ENCODE measurements around the gene HERC3.

Gene HERC3

GRCh38 chr4:88732714-88733368, 140.6 kb downstream of the HERC3 start:
- no peaks in the 10 kb centered on the region for H3K9me3 ChIP-seq (ENCODE audit: control insufficient read depth, low read length)
- H3K4me1 ChIP-seq (ENCODE audit: control insufficient read depth, insufficient read depth, low read length, poor library complexity, severe bottlenecking) = no peaks in the 10 kb centered on the region
- 93% methylated on average over 4 of the region's 5 CpGs; no CpG with 5 or more reads in 1 of the 2 experiments for WGBS, 2 experiments (ENCODE audit: insufficient coverage in 2 of 2)
- H3K36me3 ChIP-seq (ENCODE audit: control insufficient read depth, insufficient read depth, low read length) = peaks cover 41% of the 10 kb centered on the region
- H3K27ac ChIP-seq (ENCODE audit: low read depth, low read length, severe bottlenecking) = no peak overlapping the region
- no peak overlapping the region for H3K4me3 ChIP-seq (ENCODE audit: extremely low read depth, insufficient read depth, low read length, poor library complexity, severe bottlenecking)

GRCh38 chr4:88734403-88734949, 142.2 kb downstream of the HERC3 start:
- WGBS, 2 experiments (ENCODE audit: insufficient coverage in 2 of 2) = 93 to 95% methylated on average over 3 of the region's 3 CpGs
- Histone ChIP-seq H3K4me1 (ENCODE audit: control insufficient read depth, insufficient read depth, low read length, poor library complexity, severe bottlenecking) (no peaks in the 10 kb centered on the region), H3K36me3 (ENCODE audit: control insufficient read depth, insufficient read depth, low read length) (peaks cover 39% of the 10 kb centered on the region), H3K9me3 (ENCODE audit: control insufficient read depth, low read length) (no peaks in the 10 kb centered on the region), H3K4me3 (ENCODE audit: extremely low read depth, insufficient read depth, low read length, poor library complexity, severe bottlenecking) (no peak overlapping the region), H3K27ac (ENCODE audit: low read depth, low read length, severe bottlenecking) (no peak overlapping the region)

GRCh38 chr4:88735564-88735963, 143.3 kb downstream of the HERC3 start:
- no peak overlapping the region for H3K27ac ChIP-seq (ENCODE audit: low read depth, low read length, severe bottlenecking)
- H3K36me3 ChIP-seq (ENCODE audit: control insufficient read depth, insufficient read depth, low read length) = peaks cover 34% of the 10 kb centered on the region
- no peak overlapping the region for H3K4me3 ChIP-seq (ENCODE audit: extremely low read depth, insufficient read depth, low read length, poor library complexity, severe bottlenecking)
- no peaks in the 10 kb centered on the region for H3K4me1 ChIP-seq (ENCODE audit: control insufficient read depth, insufficient read depth, low read length, poor library complexity, severe bottlenecking)
- H3K9me3 ChIP-seq (ENCODE audit: control insufficient read depth, low read length) = no peaks in the 10 kb centered on the region
- WGBS, 2 experiments (ENCODE audit: insufficient coverage in 2 of 2) = no CpG with 5 or more reads among the region's 1 CpG

DNA sequence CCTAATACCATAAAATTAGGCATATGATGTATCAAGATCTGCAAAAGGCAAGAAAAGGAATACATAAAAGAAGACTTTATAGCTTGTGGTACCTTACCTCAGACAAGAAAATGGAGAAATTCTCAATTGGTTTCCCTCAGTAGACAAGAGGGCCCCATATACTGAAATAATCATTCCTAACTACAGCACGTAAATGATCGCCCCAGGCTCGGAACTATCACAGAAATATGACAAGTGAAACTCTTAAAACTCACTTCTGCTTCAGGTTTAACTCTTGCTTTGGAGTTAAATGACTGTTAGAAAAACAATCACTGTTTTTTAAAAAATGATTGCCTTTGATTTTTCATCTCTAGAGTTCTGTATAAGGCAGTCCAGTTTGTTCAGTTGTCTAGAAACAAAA, 144.0 kb downstream of the HERC3 start:
- Histone ChIP-seq H3K36me3 (ENCODE audit: control insufficient read depth, insufficient read depth, low read length) (peaks cover 34% of the 10 kb centered on the region), H3K4me3 (ENCODE audit: extremely low read depth, insufficient read depth, low read length, poor library complexity, severe bottlenecking) (no peak overlapping the region), H3K4me1 (ENCODE audit: control insufficient read depth, insufficient read depth, low read length, poor library complexity, severe bottlenecking) (no peaks in the 10 kb centered on the region), H3K27ac (ENCODE audit: low read depth, low read length, severe bottlenecking) (no peak overlapping the region), H3K9me3 (ENCODE audit: control insufficient read depth, low read length) (no peaks in the 10 kb centered on the region)
- 80 to 100% methylated on average over 3 of the region's 3 CpGs for WGBS, 2 experiments (ENCODE audit: insufficient coverage in 2 of 2)

- Histone ChIP-seq H3K4me3 (ENCODE audit: extremely low read depth, insufficient read depth, low read length, poor library complexity, severe bottlenecking) (no peak overlapping the region), H3K36me3 (ENCODE audit: control insufficient read depth, insufficient read depth, low read length) (peaks cover 31% of the 10 kb centered on the region), H3K4me1 (ENCODE audit: control insufficient read depth, insufficient read depth, low read length, poor library complexity, severe bottlenecking) (no peaks in the 10 kb centered on the region), H3K9me3 (ENCODE audit: control insufficient read depth, low read length) (no peaks in the 10 kb centered on the region), H3K27ac (ENCODE audit: low read depth, low read length, severe bottlenecking) (no peak overlapping the region)
- 84 to 91% methylated on average over 7 to 10 of the region's 14 CpGs for WGBS, 2 experiments (ENCODE audit: insufficient coverage in 2 of 2)
Observed at GRCh38 chr4:88737307-88737941, 145.1 kb downstream of the HERC3 start.

GRCh38 chr4:88738180-88738579, 145.9 kb downstream of the HERC3 start:
- Histone ChIP-seq H3K4me1 (ENCODE audit: control insufficient read depth, insufficient read depth, low read length, poor library complexity, severe bottlenecking) (no peaks in the 10 kb centered on the region), H3K4me3 (ENCODE audit: extremely low read depth, insufficient read depth, low read length, poor library complexity, severe bottlenecking) (no peak overlapping the region), H3K9me3 (ENCODE audit: control insufficient read depth, low read length) (no peaks in the 10 kb centered on the region), H3K27ac (ENCODE audit: low read depth, low read length, severe bottlenecking) (no peak overlapping the region), H3K36me3 (ENCODE audit: control insufficient read depth, insufficient read depth, low read length) (peaks cover 31% of the 10 kb centered on the region)
- 92 to 100% methylated on average over 3 of the region's 4 CpGs for WGBS, 2 experiments (ENCODE audit: insufficient coverage in 2 of 2)

DNA sequence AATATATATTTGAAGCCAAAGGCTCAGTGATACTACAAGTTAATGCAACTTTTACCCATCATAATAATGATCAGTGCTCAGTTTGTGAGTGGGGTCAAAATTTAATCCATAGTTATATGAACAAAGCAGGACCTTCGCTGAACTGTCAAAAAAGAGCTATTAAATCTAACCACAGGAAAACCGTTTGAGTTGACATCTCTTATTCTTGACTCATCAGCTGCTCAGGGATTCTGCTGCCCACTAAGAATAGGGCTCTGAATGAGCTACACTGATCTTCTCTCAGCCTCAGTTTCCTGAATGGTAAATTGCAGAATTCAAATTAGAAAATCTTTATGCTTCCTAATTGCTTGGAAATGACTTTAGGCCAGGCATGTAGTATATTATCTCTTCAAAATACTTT, 150.3 kb downstream of the HERC3 start:
- Histone ChIP-seq H3K36me3 (ENCODE audit: control insufficient read depth, insufficient read depth, low read length) (peaks cover 31% of the 10 kb centered on the region), H3K27ac (ENCODE audit: low read depth, low read length, severe bottlenecking) (no peak overlapping the region)
- 96 to 100% methylated on average over 2 of the region's 2 CpGs for WGBS, 2 experiments (ENCODE audit: insufficient coverage in 2 of 2)

GRCh38 chr4:88743696-88744095, 151.4 kb downstream of the HERC3 start:
- Histone ChIP-seq H3K36me3 (ENCODE audit: control insufficient read depth, insufficient read depth, low read length) (peaks cover 29% of the 10 kb centered on the region), H3K4me1 (ENCODE audit: control insufficient read depth, insufficient read depth, low read length, poor library complexity, severe bottlenecking) (no peaks in the 10 kb centered on the region), H3K27ac (ENCODE audit: low read depth, low read length, severe bottlenecking) (no peak overlapping the region), H3K4me3 (ENCODE audit: extremely low read depth, insufficient read depth, low read length, poor library complexity, severe bottlenecking) (no peak overlapping the region), H3K9me3 (ENCODE audit: control insufficient read depth, low read length) (no peaks in the 10 kb centered on the region)
- WGBS, 2 experiments (ENCODE audit: insufficient coverage in 2 of 2) = 86% methylated on average over 1 of the region's 3 CpGs; no CpG with 5 or more reads in 1 of the 2 experiments

More for the DNA sequence above, 150.3 kb downstream of the HERC3 start:
- Histone ChIP-seq H3K4me3 (ENCODE audit: extremely low read depth, insufficient read depth, low read length, poor library complexity, severe bottlenecking) (no peak overlapping the region), H3K9me3 (ENCODE audit: control insufficient read depth, low read length) (no peaks in the 10 kb centered on the region), H3K4me1 (ENCODE audit: control insufficient read depth, insufficient read depth, low read length, poor library complexity, severe bottlenecking) (no peaks in the 10 kb centered on the region)

GRCh38 chr4:88744609-88745008, 152.3 kb downstream of the HERC3 start:
- no peak overlapping the region for H3K27ac ChIP-seq (ENCODE audit: low read depth, low read length, severe bottlenecking)
- no peak overlapping the region for H3K4me3 ChIP-seq (ENCODE audit: extremely low read depth, insufficient read depth, low read length, poor library complexity, severe bottlenecking)
- no peaks in the 10 kb centered on the region for H3K9me3 ChIP-seq (ENCODE audit: control insufficient read depth, low read length)
- WGBS, 2 experiments (ENCODE audit: insufficient coverage in 2 of 2) = 100% methylated on average over 1 of the region's 3 CpGs; no CpG with 5 or more reads in 1 of the 2 experiments
- H3K36me3 ChIP-seq (ENCODE audit: control insufficient read depth, insufficient read depth, low read length) = peaks cover 33% of the 10 kb centered on the region
- no peaks in the 10 kb centered on the region for H3K4me1 ChIP-seq (ENCODE audit: control insufficient read depth, insufficient read depth, low read length, poor library complexity, severe bottlenecking)

DNA sequence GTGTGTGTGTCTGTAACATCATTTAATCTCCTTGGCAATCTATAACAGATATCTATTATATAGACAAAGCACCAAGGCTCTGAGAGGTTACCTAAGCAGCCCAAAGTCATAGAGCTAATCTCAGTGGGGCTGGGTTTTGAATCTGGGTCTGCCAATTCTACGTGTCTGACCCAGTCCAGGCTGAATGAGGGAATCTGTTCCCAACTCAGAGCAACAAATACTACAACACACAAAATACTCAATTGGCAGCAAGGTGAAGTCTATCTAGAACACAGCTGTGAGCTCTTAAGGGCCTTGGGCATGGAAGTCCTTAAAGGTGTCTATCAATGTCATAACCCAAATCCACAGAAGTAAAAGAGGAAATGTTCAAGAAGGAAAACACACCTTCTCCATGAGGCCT, 152.9 kb downstream of the HERC3 start:
- Histone ChIP-seq H3K4me3 (ENCODE audit: extremely low read depth, insufficient read depth, low read length, poor library complexity, severe bottlenecking) (no peak overlapping the region), H3K36me3 (ENCODE audit: control insufficient read depth, insufficient read depth, low read length) (peaks cover 39% of the 10 kb centered on the region), H3K9me3 (ENCODE audit: control insufficient read depth, low read length) (no peaks in the 10 kb centered on the region), H3K27ac (ENCODE audit: low read depth, low read length, severe bottlenecking) (no peak overlapping the region), H3K4me1 (ENCODE audit: control insufficient read depth, insufficient read depth, low read length, poor library complexity, severe bottlenecking) (no peaks in the 10 kb centered on the region)
- no CpG with 5 or more reads among the region's 1 CpG for WGBS, 2 experiments (ENCODE audit: insufficient coverage in 2 of 2)
